ENCODE data around the gene TTC28.
A peak's percentile ranks its signal among the peaks of the same experiment; 100 is the strongest.
"Not testable (repeated sequence)": the region's sequence is repeated elsewhere in the genome, so short reads cannot be mapped to it uniquely, and the experiment has no call there.

Gene TTC28

DNA sequence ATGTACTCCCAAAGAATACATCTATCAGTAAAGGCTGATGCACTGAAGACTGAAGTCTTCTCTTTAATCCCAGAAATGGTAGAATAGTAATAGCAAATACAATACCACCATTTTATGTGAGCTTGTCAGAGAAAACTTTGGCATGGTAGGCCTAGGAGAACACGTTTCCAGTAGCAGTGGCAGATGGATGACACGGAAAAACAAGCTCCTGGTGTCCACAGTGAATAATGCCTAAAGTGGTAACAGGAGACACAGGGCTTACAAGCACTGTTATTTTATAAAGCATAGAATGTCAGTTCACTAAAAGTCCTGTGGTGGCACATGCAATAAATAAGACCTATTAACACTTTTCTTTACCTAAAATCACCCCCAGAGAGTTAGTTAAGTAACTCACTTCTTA is 277.6 kb downstream of the TTC28 start:
- DNase-seq: no peak

DNA sequence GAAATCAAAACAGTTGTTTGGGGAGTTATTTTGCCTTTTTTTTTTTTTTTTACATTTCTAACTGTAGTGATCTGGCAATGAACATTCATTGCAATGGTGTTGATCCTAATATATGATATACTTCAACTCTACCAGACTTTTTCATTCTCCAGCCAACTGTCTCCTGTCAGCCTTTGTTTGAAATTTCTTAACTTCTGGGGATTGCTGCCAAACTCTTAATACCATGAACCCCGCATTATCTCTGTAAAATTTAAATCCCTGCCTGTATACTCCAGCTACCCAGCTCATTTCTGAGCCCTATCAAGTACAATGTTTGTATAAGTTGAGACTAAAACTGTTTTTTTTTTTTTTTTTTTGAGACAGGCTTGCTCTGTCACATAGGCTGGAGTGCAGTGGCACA is 280.7 kb downstream of the TTC28 start:
- DNase-seq: no peak

DNA sequence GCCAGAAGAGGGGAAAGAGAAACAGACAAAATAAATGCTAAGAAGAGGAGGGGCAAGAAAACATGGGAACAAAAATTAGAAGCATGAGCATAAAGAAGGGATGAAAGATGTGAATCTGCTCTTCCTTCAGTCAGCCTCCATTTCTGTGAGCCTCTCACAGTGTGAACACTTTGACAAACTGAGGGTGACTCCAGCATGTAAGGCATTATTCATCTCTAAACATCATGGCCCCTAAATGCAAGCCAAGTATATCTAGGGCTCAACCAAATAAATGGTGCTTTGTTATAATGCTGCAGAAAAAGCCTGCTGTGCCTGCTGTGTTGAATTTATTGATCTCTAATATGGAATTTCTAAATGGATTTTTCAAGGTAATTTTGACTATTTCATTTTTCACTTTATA is 281.3 kb downstream of the TTC28 start:
- DNase-seq: no peak

- DNase-seq: no peak
Observed at GRCh38 chr22:28397306-28397705, 282.3 kb downstream of the TTC28 start.

- DNase-seq: no peak
Observed at GRCh38 chr22:28395920-28396753, 283.5 kb downstream of the TTC28 start.

GRCh38 chr22:28395520-28395919 is 284.1 kb downstream of the TTC28 start:
- no peak for DNase-seq

GRCh38 chr22:28394513-28395110 is 285.0 kb downstream of the TTC28 start:
- no peak for DNase-seq

- no peak for DNase-seq
Observed at GRCh38 chr22:28381429-28382167, 298.0 kb downstream of the TTC28 start.

DNA sequence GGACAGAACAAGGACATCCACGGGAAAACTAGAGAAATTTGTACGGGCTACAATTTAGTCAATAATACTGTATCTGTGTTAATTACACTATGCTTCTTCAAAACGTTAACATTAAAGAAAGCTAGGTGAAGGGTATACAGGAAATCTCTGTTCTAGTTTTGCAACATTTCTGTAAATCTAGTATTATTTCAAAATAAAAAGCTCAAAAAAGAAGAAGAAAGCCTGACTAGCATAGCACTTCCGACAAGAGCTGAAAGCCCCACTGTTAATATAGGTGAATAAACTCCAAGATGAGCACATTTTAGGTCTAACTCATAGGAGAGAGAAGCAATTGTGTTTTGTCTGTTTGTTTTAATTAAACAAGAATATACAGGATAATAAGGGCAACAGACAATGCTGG is 299.7 kb downstream of the TTC28 start:
- no peak for DNase-seq

DNA sequence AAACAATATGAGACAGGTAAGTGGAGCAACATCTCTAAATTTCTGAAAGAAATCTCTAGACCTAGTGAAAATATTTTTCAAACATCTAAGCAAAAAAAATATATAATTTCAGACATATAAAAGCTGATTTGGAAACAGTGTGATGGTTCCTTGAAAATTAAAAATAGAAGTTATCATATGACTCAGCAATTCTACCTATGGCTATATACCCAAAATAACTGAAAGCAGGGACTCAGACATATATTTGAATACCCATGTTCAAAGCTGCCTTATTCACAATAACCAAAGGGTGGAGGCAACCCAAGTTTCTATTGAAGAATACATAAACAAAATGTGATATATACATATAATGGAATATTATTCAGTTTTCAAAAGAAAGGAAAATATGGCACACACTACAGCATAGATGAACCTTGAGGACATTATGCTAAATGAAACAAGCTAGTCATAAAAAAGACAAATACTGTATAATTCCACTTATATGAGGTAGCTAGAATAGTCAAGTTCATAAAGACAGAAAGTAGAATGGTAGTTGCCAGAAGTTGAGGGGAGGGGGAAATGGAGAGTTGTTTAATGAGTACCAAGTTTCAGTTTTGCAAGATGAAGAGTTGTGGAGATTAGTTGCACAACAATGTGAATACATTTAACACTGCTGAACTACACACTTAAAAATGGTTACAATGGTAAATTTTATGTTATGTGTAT is 300.4 kb downstream of the TTC28 start:
- no peak for DNase-seq

- DNase-seq: no peak
Observed at GRCh38 chr22:28375761-28376534, 303.7 kb downstream of the TTC28 start.

GRCh38 chr22:28373831-28374230 is 305.8 kb downstream of the TTC28 start:
- DNase-seq: no peak

DNA sequence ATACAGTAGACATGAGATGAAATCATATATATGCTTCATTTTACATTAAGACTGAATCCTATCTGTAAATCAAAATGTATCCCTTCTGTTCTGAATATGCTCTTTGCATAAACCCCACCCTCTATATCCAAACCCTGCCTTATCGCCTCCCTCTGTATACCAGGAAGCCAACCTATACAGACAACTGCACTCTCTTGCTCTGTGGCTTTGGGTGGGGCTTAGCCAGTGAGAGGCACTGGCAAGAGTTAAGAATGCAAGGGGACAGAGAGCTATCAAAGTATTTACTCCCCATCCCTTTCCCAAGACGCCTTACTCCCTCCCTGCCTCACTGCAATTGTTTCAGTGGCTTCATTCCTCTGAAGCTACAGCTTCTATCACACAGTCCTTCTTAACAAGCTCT is 309.8 kb downstream of the TTC28 start:
- peak; percentile 7 for DNase-seq

- DNase-seq: no peak
Observed at GRCh38 chr22:28366856-28367255, 312.8 kb downstream of the TTC28 start.

GRCh38 chr22:28365371-28365770 is 314.3 kb downstream of the TTC28 start:
- no peak for DNase-seq

GRCh38 chr22:28364105-28364504 is 315.5 kb downstream of the TTC28 start:
- DNase-seq: not testable (repeated sequence)

GRCh38 chr22:28360939-28361338 is 318.7 kb downstream of the TTC28 start:
- no peak for DNase-seq

- no peak for DNase-seq
Observed at GRCh38 chr22:28358312-28358711, 321.3 kb downstream of the TTC28 start.

DNA sequence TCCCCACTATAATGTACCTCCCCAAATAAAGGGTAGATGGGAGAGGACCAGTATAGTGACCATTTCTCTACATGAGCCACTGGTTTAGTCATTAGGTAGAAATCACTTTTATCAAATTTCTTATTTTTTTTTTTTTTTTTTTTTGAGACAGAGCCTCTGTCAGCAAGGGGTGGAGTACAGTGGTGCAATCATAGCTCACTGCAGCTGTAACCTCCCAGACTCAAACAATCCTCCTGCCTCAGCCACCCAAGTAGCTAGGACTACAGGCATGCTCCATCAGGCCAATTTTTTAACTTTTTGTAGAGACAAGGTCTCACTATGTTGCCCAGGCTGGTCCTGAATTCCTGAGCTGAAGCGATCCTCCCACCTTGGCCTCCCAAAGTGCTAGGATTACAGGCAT is 322.4 kb downstream of the TTC28 start:
- DNase-seq: no peak

- no peak for DNase-seq
Observed at GRCh38 chr22:28351476-28351875, 328.2 kb downstream of the TTC28 start.

GRCh38 chr22:28348613-28349609 is 330.7 kb downstream of the TTC28 start:
- DNase-seq: no peak

Measured in stimulated activated CD4-positive, alpha-beta T cell treated with anti-CD3 and anti-CD28 coated beads, Interleukin-15, amount 100 ng/mL, for 24 hours (primary cell).